GM12801 (cell line): ENCODE data around the gene RERE.

ENCODE experiments used
- CTCF ChIP-seq: IDR thresholded peaks from one replicate; pipeline ENCODE4 v1.5.1; 2011; ENCODE audit warnings: control low read depth; ENCODE audit not compliant: insufficient read length; ENCODE audit errors: extremely low read depth

The RERE gene

GRCh38 chr1:8323706-8324105 is 493.7 kb downstream of the RERE start:
- no peak for TF ChIP-seq CTCF

GRCh38 chr1:8321612-8322011 is 495.8 kb downstream of the RERE start:
- no peak for TF ChIP-seq CTCF

- no peak for TF ChIP-seq CTCF
Observed at GRCh38 chr1:8318436-8318835, 499.0 kb downstream of the RERE start.

GRCh38 chr1:8317647-8318381 is 499.6 kb downstream of the RERE start, which contains the start of gene SLC45A1:
SLC45A1 (plus strand) TSS chr1:8318114; CDS start chr1:8324330, 6,216 bp downstream.
- TF ChIP-seq CTCF: no peak

GRCh38 chr1:8315573-8316475 is 501.6 kb downstream of the RERE start:
- no peak for TF ChIP-seq CTCF

- no peak for TF ChIP-seq CTCF
Observed at GRCh38 chr1:8314346-8315280, 502.8 kb downstream of the RERE start.
